RWPE1 (cell line): ENCODE data around the gene SUN5.

ENCODE experiments used
- CTCF ChIA-PET: fragments of 350-600 bp; sonication (Branson Sonifier 250); formaldehyde crosslinking; extraction: SDS; loops from one replicate; lab custom pipeline; 2021; lab: Yijun Ruan, JAX
- POLR2A ChIA-PET: fragments of 400-600 bp; formaldehyde crosslinking; extraction: SDS; loops from one replicate; lab custom pipeline; 2020; ENCODE audit warnings: antibody characterized with exemption; ENCODE audit not compliant: low non-redundant PET; lab: Yijun Ruan, JAX
- DNase-seq: peaks from one replicate; pipeline ENCODE4 v3.0.0; 2012; ENCODE audit warnings: low spot score
- H3K27ac ChIP-seq: fragments of 450-650 bp; 2 replicates; pipeline ENCODE4 v1.5.1; 2017
- CTCF ChIP-seq: fragments of 450-650 bp; conservative IDR thresholded peaks from 2 replicates; pipeline ENCODE4 v1.5.1; 2017; ENCODE audit warnings: low read depth, mild to moderate bottlenecking

Gene SUN5

DNA sequence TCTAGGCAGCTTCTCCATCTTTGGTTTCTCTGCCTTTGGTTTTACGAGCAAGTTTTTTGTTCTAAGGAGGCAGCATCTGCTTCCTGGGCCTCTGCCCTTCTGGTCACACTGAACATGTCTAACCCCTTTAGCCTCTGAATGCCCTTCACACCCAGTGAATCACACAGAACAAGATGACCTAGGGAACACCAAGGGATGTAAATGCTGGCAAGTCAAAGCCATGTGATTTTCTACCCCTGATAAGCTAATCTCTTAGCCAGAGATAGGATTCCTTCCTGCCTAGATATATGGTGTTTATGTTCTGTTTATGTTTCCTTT is 20.0 kb upstream of the SUN5 start:
- POLR2A ChIA-PET: no interaction called here
- no peak for DNase-seq
- CTCF ChIA-PET: no interaction called here
- TF ChIP-seq CTCF: no peak
- no peak overlapping the region for H3K27ac ChIP-seq

- no peak for DNase-seq
- POLR2A ChIA-PET: no interaction called here
- CTCF ChIA-PET: interaction anchor here (0.6 kb wide), 1 partner anchor 89 kb away, joined by 7 read pairs; no protein-coding TSS in a partner anchor
- TF ChIP-seq CTCF: no peak
- no peak overlapping the region for H3K27ac ChIP-seq
These were observed 19.4 kb upstream of the SUN5 start for GRCh38 chr20:33023439-33024242.

GRCh38 chr20:33022694-33023438 is 18.6 kb upstream of the SUN5 start:
- TF ChIP-seq CTCF: no peak
- no peak overlapping the region for H3K27ac ChIP-seq
- CTCF ChIA-PET: interaction anchor here (0.6 kb wide), 1 partner anchor 31 kb away, joined by 3 read pairs; no protein-coding TSS in a partner anchor
- POLR2A ChIA-PET: no interaction called here
- DNase-seq: no peak

DNA sequence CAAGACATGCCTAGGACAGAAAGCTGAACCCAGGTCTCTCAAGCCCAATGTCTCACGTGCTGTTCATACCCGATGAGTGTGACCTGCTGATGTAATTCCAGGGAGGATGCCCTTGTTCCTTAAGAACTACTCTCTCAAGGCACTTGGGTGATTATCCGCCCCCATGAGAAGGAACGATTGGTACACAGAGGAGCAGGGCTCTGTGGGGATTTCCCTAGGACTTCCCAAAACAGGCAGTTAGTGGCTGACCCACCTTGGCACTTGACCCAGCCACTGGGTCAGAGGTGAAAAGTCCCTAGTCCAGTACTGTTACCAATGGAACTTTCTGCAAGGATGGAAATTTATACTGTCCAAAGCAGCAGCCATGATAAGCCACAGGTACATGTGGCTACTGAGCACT is 18.1 kb upstream of the SUN5 start:
- CTCF ChIA-PET: interaction anchor here (0.6 to 1.1 kb wide), 2 partner anchors 10 to 30 kb away, joined by 3 to 6 read pairs; no protein-coding TSS in a partner anchor
- POLR2A ChIA-PET: no interaction called here
- no peak for TF ChIP-seq CTCF
- no peak for DNase-seq
- H3K27ac ChIP-seq: no peak overlapping the region

- ChIA-PET CTCF (interaction anchor here (0.7 to 1.1 kb wide), 2 partner anchors 11 to 46 kb away, joined by 4 to 6 read pairs; no protein-coding TSS in a partner anchor), POLR2A (no interaction called here)
- no peak for TF ChIP-seq CTCF
- no peak overlapping the region for H3K27ac ChIP-seq
- DNase-seq: no peak
These were observed 17.6 kb upstream of the SUN5 start for GRCh38 chr20:33021879-33022278.

DNA sequence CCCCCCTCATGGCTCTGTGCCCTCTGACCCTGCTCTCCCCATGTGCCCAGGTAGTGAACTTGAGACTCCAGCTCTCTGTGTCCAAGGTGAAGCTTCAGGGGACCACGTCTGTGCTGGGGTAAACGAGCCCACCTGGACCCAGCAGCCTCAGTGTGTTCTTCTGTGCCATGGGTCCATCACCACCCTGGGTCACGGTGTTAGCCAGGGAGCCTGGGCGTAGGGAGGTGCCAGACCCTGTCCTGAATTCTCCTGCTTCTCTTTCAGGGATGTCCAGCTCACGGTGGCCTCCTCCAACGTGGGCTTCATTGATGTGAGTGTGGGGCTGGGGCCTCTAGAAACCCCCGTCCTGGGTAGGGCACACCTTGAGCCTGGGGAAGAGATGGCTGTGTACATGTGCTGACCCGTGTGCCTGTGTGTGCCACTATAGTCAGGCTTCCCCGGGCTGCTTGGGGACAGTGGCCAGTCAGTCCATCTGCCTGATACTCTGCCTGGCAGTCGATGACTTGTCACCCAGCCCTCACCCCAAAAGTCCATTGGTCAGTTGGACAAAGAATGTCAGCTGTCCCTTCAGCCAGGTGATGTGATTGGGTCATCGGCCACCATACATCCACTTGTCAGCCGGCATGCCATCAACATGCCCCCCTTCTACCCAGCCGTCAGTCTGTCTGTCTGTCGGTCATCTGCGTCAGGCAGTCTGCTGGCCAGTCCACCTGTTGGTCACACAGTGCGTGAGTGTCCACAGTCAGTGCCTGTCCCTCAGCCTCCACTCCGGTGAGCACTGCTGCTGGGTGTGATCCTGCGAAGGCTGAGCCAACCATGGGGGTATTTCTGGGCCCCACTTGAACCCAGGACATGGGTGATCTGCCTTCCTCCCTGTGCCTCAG is 16.3 kb upstream of the SUN5 start:
- no peak for TF ChIP-seq CTCF
- no peak overlapping the region for H3K27ac ChIP-seq
- ChIA-PET POLR2A (no interaction called here), CTCF (interaction anchor here (0.6 kb wide), 3 partner anchors 10 to 207 kb away, joined by 3 to 5 read pairs (median 4); no protein-coding TSS in a partner anchor)
- no peak for DNase-seq
